ENCODE data around the gene RFX4. TPM values are rescaled to one million over a fixed set of nuclear protein-coding genes. Genes with fewer than 3 reads are reported as not detected.

The RFX4 gene
- total and polyA plus RNA-seq, 2 of the 13 experiments (the other 11 are each of a cell fraction or from before 2014, with no cell fraction given) = not detected

DNA sequence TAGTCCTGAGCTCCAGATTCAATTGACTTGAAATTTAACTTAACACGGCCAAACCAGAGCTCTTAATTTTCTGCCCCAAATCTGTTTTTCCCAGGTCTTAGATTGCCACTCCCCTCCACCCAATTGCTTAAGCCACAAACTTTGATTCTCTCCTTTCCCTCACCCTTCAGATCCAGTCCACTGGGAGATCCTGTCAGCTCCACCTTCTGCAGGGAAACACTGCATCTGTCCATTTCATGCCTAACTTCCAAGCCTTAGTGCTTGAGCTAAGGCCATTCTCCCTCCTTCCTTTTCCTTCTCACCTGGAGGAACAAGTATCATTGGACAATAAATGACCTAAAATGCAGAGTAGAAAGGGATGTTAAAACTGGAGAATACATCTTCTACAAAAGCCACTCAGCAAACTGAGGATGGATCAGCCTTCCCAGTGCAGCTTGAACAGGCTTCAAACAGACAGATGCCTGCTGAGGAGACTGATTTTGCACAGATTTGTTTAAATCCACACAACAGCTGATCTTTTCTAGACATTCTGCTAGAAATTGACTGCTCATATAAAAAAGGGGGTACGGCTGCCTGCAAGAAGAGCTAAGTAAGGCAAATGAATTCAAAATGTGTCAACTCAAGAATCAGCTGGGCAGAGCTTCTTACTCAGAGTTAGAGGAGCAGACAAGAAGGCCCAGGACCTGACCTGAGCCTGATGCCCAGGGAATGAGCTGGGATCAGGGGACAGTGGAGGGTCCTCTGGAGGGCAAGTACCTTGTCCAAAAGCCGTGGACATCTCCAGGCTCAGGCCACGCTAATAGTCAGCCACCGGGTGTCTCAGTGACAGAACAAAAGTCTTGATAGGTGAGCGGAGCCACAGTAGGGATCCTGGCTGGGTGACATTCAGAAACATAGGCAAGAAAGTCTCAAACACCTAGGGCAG is 110.4 kb downstream of the RFX4 start:
- Histone ChIP-seq H3K27ac (ENCODE audit: extremely low read length, insufficient read depth, low read length) (no peak overlapping the region), H2AFZ (ENCODE audit: low read length) (no peak overlapping the region), H3K4me1 (ENCODE audit: insufficient read depth, low read length) (no peaks in the 10 kb centered on the region), H3K36me3 (replicated peaks in 1 of 2; ENCODE audit: control insufficient read depth in 1 of 2, insufficient read depth in 2 of 2, low read length in 2 of 2) (no peaks in the 10 kb centered on the region), H4K20me1 (ENCODE audit: insufficient read depth, low read length) (no peaks in the 10 kb centered on the region), H3K27me3 (ENCODE audit: control insufficient read depth in 1 of 2, insufficient read depth in 2 of 2, low read length in 2 of 2) (peaks cover 0 to 6% of the 10 kb centered on the region in 2 experiments; a peak in 1 of 5 replicates), H3K4me2 (ENCODE audit: low read depth, low read length) (no peak overlapping the region), H3K79me2 (ENCODE audit: insufficient read depth, low read length) (no peaks in the 10 kb centered on the region), H3K4me3 (replicated peaks in 1 of 3; ENCODE audit: insufficient read depth in 1 of 3, low read depth in 2 of 3, low read length in 3 of 3) (no peak overlapping the region), H3K9ac (ENCODE audit: insufficient read depth, low read depth, low read length) (no peak overlapping the region), H3K9me3 (ENCODE audit: low read length) (no peaks in the 10 kb centered on the region)
- no TSS peak for BruUV-seq (replicated peaks)
- ChIA-PET POLR2A (no interaction called here), CTCF (ENCODE audit: low intra/inter-chr PET ratio, low total read pairs) (no interaction called here)
- ATAC-seq = no peak
- 21% methylated on average over 5 of the region's 6 CpGs for WGBS (ENCODE audit: low lambda C conversion rate)
- no peak for DNase-seq (ENCODE audit: low spot score)
- no peak for FAIRE-seq
- intact Hi-C loops (cut with micrococcal nuclease; ENCODE audit: unreplicated experiment) = no loop called here
- in situ Hi-C loops (cut with HindIII; ENCODE audit: extremely low pct_ligation_motif_present, low pct_unique_long_range_greater_than_20kb) = no loop called here
- TF ChIP-seq ZNF446 (CRISPR knock-in tag; IDR thresholded peaks at IDR 0.05) = no peak
- TF ChIP-seq, protein P1, sequence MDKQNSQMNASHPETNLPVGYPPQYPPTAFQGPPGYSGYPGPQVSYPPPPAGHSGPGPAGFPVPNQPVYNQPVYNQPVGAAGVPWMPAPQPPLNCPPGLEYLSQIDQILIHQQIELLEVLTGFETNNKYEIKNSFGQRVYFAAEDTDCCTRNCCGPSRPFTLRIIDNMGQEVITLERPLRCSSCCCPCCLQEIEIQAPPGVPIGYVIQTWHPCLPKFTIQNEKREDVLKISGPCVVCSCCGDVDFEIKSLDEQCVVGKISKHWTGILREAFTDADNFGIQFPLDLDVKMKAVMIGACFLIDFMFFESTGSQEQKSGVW (CRISPR knock-in tag; IDR thresholded peaks at IDR 0.05; ENCODE audit: borderline replicate concordance) = no peak
- TF ChIP-seq, protein P2, sequence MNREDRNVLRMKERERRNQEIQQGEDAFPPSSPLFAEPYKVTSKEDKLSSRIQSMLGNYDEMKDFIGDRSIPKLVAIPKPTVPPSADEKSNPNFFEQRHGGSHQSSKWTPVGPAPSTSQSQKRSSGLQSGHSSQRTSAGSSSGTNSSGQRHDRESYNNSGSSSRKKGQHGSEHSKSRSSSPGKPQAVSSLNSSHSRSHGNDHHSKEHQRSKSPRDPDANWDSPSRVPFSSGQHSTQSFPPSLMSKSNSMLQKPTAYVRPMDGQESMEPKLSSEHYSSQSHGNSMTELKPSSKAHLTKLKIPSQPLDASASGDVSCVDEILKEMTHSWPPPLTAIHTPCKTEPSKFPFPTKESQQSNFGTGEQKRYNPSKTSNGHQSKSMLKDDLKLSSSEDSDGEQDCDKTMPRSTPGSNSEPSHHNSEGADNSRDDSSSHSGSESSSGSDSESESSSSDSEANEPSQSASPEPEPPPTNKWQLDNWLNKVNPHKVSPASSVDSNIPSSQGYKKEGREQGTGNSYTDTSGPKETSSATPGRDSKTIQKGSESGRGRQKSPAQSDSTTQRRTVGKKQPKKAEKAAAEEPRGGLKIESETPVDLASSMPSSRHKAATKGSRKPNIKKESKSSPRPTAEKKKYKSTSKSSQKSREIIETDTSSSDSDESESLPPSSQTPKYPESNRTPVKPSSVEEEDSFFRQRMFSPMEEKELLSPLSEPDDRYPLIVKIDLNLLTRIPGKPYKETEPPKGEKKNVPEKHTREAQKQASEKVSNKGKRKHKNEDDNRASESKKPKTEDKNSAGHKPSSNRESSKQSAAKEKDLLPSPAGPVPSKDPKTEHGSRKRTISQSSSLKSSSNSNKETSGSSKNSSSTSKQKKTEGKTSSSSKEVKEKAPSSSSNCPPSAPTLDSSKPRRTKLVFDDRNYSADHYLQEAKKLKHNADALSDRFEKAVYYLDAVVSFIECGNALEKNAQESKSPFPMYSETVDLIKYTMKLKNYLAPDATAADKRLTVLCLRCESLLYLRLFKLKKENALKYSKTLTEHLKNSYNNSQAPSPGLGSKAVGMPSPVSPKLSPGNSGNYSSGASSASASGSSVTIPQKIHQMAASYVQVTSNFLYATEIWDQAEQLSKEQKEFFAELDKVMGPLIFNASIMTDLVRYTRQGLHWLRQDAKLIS (CRISPR knock-in tag; IDR thresholded peaks at IDR 0.05) = no peak
- no peak for TF ChIP-seq NAIF1 (CRISPR knock-in tag; IDR thresholded peaks at IDR 0.05; ENCODE audit: borderline replicate concordance)
- TF ChIP-seq, protein P3, sequence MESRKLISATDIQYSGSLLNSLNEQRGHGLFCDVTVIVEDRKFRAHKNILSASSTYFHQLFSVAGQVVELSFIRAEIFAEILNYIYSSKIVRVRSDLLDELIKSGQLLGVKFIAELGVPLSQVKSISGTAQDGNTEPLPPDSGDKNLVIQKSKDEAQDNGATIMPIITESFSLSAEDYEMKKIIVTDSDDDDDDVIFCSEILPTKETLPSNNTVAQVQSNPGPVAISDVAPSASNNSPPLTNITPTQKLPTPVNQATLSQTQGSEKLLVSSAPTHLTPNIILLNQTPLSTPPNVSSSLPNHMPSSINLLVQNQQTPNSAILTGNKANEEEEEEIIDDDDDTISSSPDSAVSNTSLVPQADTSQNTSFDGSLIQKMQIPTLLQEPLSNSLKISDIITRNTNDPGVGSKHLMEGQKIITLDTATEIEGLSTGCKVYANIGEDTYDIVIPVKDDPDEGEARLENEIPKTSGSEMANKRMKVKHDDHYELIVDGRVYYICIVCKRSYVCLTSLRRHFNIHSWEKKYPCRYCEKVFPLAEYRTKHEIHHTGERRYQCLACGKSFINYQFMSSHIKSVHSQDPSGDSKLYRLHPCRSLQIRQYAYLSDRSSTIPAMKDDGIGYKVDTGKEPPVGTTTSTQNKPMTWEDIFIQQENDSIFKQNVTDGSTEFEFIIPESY (CRISPR knock-in tag; IDR thresholded peaks at IDR 0.05) = no peak
- TF ChIP-seq ZNF343 (CRISPR knock-in tag; IDR thresholded peaks at IDR 0.05) = no peak
- TF ChIP-seq RFX1 (IDR thresholded peaks at IDR 0.05) = no peak
- TF ChIP-seq, protein P4, sequence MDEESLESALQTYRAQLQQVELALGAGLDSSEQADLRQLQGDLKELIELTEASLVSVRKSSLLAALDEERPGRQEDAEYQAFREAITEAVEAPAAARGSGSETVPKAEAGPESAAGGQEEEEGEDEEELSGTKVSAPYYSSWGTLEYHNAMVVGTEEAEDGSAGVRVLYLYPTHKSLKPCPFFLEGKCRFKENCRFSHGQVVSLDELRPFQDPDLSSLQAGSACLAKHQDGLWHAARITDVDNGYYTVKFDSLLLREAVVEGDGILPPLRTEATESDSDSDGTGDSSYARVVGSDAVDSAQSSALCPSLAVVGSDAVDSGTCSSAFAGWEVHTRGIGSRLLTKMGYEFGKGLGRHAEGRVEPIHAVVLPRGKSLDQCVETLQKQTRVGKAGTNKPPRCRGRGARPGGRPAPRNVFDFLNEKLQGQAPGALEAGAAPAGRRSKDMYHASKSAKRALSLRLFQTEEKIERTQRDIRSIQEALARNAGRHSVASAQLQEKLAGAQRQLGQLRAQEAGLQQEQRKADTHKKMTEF (CRISPR knock-in tag; IDR thresholded peaks at IDR 0.05) = no peak
- no peak for TF ChIP-seq GABPB1 (CRISPR knock-in tag; IDR thresholded peaks at IDR 0.05)
- no peak for TF ChIP-seq BHLHE40 (IDR thresholded peaks at IDR 0.05; ENCODE audit: low read length)
- TF ChIP-seq, protein P5, sequence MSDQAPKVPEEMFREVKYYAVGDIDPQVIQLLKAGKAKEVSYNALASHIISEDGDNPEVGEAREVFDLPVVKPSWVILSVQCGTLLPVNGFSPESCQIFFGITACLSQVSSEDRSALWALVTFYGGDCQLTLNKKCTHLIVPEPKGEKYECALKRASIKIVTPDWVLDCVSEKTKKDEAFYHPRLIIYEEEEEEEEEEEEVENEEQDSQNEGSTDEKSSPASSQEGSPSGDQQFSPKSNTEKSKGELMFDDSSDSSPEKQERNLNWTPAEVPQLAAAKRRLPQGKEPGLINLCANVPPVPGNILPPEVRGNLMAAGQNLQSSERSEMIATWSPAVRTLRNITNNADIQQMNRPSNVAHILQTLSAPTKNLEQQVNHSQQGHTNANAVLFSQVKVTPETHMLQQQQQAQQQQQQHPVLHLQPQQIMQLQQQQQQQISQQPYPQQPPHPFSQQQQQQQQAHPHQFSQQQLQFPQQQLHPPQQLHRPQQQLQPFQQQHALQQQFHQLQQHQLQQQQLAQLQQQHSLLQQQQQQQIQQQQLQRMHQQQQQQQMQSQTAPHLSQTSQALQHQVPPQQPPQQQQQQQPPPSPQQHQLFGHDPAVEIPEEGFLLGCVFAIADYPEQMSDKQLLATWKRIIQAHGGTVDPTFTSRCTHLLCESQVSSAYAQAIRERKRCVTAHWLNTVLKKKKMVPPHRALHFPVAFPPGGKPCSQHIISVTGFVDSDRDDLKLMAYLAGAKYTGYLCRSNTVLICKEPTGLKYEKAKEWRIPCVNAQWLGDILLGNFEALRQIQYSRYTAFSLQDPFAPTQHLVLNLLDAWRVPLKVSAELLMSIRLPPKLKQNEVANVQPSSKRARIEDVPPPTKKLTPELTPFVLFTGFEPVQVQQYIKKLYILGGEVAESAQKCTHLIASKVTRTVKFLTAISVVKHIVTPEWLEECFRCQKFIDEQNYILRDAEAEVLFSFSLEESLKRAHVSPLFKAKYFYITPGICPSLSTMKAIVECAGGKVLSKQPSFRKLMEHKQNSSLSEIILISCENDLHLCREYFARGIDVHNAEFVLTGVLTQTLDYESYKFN (CRISPR knock-in tag; conservative IDR thresholded peaks at IDR 0.05) = no peak
